Measurements from ENCODE around the gene HOXB6. TPM values are rescaled to one million over a fixed set of nuclear protein-coding genes. Genes with fewer than 3 reads are reported as not detected.

The HOXB6 gene
- total and polyA plus RNA-seq, 3 donors from 2014 or later = 2.0 to 4.3 (median 3.0) TPM

- peak in 2 of 3 experiments; percentile 64 to 65 for TF ChIP-seq CTCF (IDR thresholded peaks at IDR 0.05)
- TF ChIP-seq POLR2A (IDR thresholded peaks at IDR 0.05) = no peak
- Histone ChIP-seq H3K27ac (no peak overlapping the region), H3K4me1 (no peaks in the 10 kb centered on the region), H3K9me3 (no peaks in the 10 kb centered on the region), H3K4me3 (peak overlapping the region; percentile 18 to 30), H3K36me3 (ENCODE audit: low read depth, missing control alignments) (no peaks in the 10 kb centered on the region), H3K27me3 (no peaks in the 10 kb centered on the region)
- 6 to 10% methylated on average over 35 to 37 of the region's 37 CpGs for WGBS, 2 donors
- DNase-seq = peak; percentile 76
- intact Hi-C loops (cut with DNase I; ENCODE audit: low total_unique reads) = loop anchor here (10.0 kb wide), 1 partner anchor 99 kb away; no protein-coding TSS in a partner anchor
These were observed 10.8 kb downstream of the HOXB6 start for GRCh38 chr17:48593840-48594537.

GRCh38 chr17:48593126-48593829 lies 11.5 kb downstream of the HOXB6 start, which contains the start of gene HOXB5:
Gene HOXB5 (minus strand): TSS chr17:48593779. CDS start chr17:48593682, 97 bp downstream.
- 1% methylated on average over 24 to 44 of the region's 50 CpGs for WGBS, 2 donors
- peak within 1 kb of the TSS; percentile 18 to 30 for H3K4me3 ChIP-seq
- no peaks in the 10 kb centered on the region for H3K9me3 ChIP-seq
- no peaks in the 10 kb centered on the region for H3K36me3 ChIP-seq (ENCODE audit: low read depth, missing control alignments)
- no peaks in the 10 kb centered on the region for H3K27me3 ChIP-seq
- intact Hi-C loops (cut with DNase I; ENCODE audit: low total_unique reads) = loop anchor here (10.0 kb wide), 1 partner anchor 98 kb away; no protein-coding TSS in a partner anchor
- no peak for TF ChIP-seq CTCF (IDR thresholded peaks at IDR 0.05)
- TF ChIP-seq POLR2A (IDR thresholded peaks at IDR 0.05) = no peak
- no peak for DNase-seq
- no peaks in the 10 kb centered on the region for H3K4me1 ChIP-seq
- H3K27ac ChIP-seq = no peak within 1 kb of the TSS

- Histone ChIP-seq H3K4me3 (peak overlapping the region in 1 of 2 donors; percentile 30), H3K36me3 (ENCODE audit: low read depth, missing control alignments) (no peaks in the 10 kb centered on the region), H3K27me3 (no peaks in the 10 kb centered on the region), H3K27ac (no peak overlapping the region), H3K4me1 (no peaks in the 10 kb centered on the region), H3K9me3 (no peaks in the 10 kb centered on the region)
- DNase-seq = no peak
- 2 to 9% methylated on average over 14 of the region's 14 CpGs for WGBS, 2 donors
- TF ChIP-seq CTCF (IDR thresholded peaks at IDR 0.05) (no peak), POLR2A (IDR thresholded peaks at IDR 0.05) (no peak)
- intact Hi-C loops (cut with DNase I; ENCODE audit: low total_unique reads) = loop anchor here (10.0 kb wide), 1 partner anchor 98 kb away; no protein-coding TSS in a partner anchor
These were observed 12.2 kb downstream of the HOXB6 start for GRCh38 chr17:48592577-48592976.

- no peaks in the 10 kb centered on the region for H3K9me3 ChIP-seq
- intact Hi-C loops (cut with DNase I; ENCODE audit: low total_unique reads) = loop anchor here (10.0 kb wide), 1 partner anchor 97 kb away; no protein-coding TSS in a partner anchor
- TF ChIP-seq CTCF (IDR thresholded peaks at IDR 0.05) (no peak), POLR2A (IDR thresholded peaks at IDR 0.05) (no peak)
- no peaks in the 10 kb centered on the region for H3K27me3 ChIP-seq
- H3K4me1 ChIP-seq = no peaks in the 10 kb centered on the region
- WGBS, 2 donors = 14 to 23% methylated on average over 18 to 33 of the region's 33 CpGs
- DNase-seq = no peak
- no peak overlapping the region for H3K27ac ChIP-seq
- H3K4me3 ChIP-seq = no peak overlapping the region
- H3K36me3 ChIP-seq (ENCODE audit: low read depth, missing control alignments) = no peaks in the 10 kb centered on the region
These were observed 12.7 kb downstream of the HOXB6 start for GRCh38 chr17:48592057-48592514.

Measured in testis (tissue), 3 donors.